HG02678 (cell line): Measurements from ENCODE around the gene GPR107.
"Not testable (repeated sequence)": the region's sequence is repeated elsewhere in the genome, so short reads cannot be mapped to it uniquely, and the experiment has no call there.

Source experiments
- ATAC-seq: cut with Tn5 transposase; IDR thresholded peaks from one replicate; pipeline ENCODE4 v1.9.1; 2021; ENCODE audit warnings: mild to moderate bottlenecking, moderate library complexity; ENCODE audit not compliant: unreplicated experiment

GPR107 gene

DNA sequence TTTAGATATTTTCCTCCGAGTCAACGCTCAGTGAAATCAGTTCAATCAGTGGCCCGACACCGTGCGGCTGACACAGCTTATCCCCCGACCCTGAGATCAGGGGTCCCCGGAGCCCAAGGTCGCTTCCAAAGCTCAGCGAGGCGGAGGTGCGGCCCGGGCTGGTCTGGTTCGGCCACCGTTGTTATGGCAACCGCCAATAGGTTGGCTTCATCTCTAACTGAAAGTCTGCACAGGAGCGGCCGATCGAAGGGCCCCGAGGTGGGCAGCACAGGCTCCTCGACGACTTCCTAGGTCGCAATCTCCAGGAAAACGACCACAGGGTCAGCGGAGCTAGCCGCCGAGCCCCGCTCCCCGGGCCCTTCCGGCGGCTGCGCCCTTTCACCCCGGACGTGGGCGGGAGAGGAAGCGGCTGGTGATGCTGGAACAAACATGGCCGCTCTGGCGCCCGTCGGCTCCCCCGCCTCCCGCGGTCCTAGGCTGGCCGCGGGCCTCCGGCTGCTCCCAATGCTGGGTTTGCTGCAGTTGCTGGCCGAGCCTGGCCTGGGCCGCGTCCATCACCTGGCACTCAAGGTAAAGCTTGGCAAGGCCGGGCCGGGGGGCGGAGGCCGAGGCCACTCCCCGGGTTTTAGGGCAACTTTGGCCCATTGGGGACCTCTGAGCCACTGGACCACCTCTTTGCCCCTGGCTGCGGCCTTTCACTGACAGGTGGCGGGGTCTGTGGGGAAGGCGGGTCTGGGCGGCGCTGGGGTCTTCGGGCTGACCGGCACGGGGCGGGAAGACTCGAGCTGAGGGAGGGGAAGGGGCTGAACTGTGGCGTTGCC lies at the start of gene GPR107:
TSS of gene GPR107 (plus strand) at position 403 of the 821 bp plus-strand sequence. CDS start at position 430, 27 bp downstream.
- peak; percentile 92 for ATAC-seq

DNA sequence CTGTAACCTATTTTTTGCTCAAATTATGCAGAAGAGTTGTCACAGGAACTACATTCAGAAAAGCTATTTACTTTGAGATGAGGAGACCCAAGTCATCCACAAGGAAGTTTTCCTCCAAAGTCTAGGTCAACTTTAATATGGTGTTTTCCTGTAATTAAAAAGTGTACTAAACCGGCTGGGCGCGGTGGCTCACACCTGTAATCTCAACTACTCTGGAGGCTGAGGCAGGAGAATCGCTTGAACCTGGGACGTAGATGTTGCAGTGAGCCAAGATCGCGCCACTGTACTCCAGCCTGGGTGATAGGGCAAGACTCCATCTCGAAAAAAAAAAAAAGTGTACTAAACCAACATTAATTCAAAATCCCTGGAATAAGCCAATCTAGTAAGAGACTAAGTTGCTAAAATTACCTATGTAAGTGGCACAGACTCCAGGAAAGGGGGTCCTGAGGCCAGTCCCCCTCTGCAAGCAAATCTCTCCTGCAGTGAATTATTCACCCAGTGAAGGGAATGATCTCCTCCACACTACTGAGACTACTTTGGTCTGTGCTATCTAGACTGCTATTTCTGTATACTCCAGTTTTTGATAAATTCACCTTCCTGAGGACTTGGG lies 49.7 kb upstream of the GPR107 start:
- no peak for ATAC-seq

DNA sequence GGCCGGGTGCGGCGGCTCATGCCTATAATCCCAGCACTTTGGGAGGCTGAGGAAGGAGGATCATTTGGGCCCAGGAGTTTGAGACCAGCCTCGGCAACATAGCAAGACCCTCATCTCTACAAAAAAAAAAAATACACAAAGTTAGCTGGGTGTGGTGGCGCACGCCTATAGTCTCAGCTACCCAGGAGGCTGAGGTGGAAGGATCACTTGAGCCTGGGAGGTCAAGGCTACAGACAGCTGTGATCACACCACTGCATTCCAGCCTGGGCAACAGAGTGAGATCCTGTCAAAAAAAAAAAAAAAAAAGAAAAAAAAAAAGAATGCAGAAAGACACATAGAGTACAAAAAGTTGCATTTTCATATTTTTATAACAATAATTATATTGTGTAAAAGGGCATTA lies 46.8 kb upstream of the GPR107 start:
- ATAC-seq = not testable (repeated sequence)

GRCh38 chr9:130008538-130008937 lies 45.2 kb upstream of the GPR107 start:
- no peak for ATAC-seq

- ATAC-seq = not testable (repeated sequence)
These were observed 44.2 kb upstream of the GPR107 start for GRCh38 chr9:130009546-130009945.

DNA sequence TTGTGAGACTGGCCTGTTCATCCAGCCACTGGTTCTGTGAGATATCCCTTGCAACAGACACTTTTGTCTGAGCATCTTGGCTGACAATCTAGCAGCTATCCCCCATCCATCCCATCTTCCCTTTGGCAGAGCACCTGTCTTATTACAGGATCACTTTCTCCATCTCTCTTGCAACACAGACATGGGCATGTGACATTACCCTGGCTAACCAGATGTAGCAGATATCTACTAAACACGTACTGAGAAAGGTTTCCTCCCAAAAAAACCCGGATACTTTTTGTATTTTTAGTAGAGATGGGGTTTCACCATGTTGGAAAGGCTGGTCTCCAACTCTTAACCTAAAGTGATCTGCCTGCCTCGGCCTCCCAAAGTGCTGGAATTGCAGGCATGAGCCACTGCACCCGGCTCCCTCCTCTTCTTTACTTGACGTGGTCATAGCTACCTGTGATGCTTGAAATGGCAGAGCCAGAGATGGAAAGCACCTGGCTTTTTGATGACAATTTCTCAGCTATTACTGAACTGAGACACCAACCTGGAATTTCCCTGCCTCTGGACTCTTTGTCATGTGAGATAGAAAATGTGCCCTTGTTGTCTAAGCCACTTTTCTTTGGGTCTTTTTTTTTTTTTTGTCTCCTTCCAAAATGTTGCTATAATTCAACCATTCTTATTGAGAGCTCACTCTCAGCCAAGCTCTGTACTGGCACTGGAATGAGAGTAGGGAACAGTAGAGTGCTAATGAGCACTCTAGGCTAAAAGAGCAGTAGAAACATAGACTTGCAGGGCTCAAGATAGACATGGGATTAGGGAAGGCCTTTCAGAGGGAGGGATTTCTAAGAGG lies 43.3 kb upstream of the GPR107 start:
- peak; percentile 44 for ATAC-seq

- no peak for ATAC-seq
These were observed 40.4 kb upstream of the GPR107 start for GRCh38 chr9:130013326-130013725.

- no peak for ATAC-seq
These were observed 38.2 kb upstream of the GPR107 start for GRCh38 chr9:130015353-130016019.

DNA sequence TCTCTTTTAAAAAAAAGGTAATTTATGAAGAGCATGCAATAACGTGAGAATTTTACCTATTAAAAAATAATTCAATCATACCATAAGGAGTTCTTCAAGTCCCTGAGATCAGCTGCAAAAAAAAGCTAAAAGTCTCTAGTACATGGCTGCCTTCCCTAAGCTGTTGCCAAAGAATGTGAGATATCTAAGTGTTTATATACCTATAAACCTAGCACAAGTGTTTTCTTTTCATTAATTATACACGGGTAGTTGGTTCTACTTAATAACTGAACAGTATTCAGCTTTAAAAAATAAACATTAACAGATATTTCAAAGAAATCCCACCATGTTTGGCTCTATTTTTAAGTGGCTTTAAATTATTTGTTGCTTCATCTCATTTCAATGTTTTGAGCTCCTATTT lies 36.6 kb upstream of the GPR107 start:
- ATAC-seq = no peak

DNA sequence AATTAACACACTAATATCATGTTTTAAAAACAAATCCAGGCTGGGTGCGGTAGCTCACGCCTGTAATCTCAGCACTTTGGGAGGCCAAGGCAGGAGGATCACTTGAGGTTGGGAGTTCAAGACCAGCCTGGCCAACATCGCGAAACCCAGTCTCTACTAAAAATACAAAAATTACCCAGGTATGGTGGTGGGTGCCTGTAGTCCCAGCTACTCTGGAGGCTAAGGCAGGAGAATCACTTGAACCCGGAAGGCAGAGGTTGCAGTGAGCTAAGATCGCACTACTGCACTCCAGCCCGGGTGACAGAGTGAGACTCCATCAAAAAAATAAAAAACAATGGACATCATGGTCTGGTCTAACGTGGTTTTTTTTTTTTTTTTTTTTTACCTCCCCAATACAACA lies 36.2 kb upstream of the GPR107 start:
- ATAC-seq = not testable (repeated sequence)

GRCh38 chr9:130018265-130018664 lies 35.4 kb upstream of the GPR107 start:
- no peak for ATAC-seq

GRCh38 chr9:130020618-130021017 lies 33.1 kb upstream of the GPR107 start:
- no peak for ATAC-seq

GRCh38 chr9:130021123-130021522 lies 32.6 kb upstream of the GPR107 start:
- no peak for ATAC-seq

- not testable (repeated sequence) for ATAC-seq
These were observed 31.9 kb upstream of the GPR107 start for GRCh38 chr9:130021842-130022241.

GRCh38 chr9:130022566-130023143 lies 31.1 kb upstream of the GPR107 start:
- no peak for ATAC-seq

DNA sequence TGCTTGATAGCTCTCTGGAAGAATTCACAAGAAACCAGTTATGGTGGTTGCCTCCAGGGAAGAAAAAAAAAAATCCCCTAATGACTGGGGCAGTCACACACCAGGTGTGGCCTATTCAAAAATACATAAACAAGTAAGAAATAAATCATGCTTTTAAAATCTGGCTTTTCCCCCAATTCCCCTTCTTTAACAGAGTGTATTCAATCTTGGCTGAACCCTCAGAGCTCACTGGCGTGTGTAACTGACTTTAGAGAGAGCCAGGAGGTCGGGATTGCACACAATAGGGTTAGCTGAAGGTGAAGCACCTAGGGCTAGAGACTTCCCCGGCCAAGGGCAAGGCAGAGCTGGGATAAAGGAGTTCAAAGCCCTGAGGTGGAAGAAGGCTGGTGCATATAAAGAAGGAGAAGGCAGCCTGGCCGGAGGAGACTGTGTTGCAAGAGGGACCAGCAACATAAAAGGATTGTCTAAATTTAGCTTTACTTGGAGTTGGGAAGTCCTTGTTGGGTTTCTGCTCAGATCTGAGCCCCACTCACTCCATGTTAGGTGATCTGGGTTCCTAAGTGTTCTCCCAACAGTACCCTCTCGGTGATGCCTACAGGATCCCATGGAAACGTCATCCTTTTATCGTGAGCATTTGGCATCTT lies 30.4 kb upstream of the GPR107 start:
- peak; percentile 45 for ATAC-seq

DNA sequence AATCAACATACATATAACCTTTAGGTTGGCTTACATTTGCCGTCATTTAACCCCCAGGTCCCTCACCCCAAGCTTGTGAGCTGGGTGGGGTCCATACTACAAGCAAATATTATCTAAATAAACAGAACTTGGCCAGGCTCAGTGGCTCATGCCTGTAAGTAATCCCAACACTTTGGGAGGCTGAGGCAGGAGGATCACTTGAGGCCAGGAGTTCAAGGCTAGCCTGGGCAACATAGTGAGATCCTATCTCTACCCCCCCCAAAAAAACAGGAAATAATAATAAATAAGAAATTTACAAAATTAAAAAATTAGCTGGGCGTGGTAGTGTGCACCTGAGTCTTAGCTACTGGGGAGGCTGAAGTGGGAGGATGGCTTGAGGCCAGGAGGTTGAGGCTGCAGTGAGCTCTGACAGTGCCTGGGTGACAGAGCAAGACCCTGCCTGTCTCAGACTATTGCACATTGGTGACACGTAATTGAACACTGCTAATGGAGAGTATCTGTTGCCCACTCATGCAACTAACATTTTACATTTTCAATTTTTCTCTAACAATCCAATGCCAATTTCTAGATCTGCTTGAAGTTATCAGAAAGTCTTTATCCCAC lies 29.6 kb upstream of the GPR107 start:
- no peak for ATAC-seq

DNA sequence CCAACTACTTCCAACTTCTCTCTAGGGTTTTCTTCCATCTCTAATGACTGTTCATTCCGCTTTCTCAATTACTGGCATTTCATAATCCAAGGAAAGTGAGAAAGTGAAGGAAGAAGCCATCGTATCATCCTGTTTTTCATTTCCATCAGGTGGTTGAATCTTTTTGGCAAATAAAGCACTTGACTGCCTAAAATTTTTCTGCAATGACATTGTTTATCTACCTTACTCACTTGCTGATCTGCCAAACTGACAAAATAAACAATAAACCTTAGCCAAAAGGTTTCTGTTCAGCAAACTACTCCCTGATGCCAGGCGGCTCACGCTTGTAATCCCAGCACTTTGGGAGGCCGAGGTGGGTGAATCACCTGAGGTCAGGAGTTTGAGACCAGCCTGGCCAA lies 29.1 kb upstream of the GPR107 start:
- no peak for ATAC-seq

DNA sequence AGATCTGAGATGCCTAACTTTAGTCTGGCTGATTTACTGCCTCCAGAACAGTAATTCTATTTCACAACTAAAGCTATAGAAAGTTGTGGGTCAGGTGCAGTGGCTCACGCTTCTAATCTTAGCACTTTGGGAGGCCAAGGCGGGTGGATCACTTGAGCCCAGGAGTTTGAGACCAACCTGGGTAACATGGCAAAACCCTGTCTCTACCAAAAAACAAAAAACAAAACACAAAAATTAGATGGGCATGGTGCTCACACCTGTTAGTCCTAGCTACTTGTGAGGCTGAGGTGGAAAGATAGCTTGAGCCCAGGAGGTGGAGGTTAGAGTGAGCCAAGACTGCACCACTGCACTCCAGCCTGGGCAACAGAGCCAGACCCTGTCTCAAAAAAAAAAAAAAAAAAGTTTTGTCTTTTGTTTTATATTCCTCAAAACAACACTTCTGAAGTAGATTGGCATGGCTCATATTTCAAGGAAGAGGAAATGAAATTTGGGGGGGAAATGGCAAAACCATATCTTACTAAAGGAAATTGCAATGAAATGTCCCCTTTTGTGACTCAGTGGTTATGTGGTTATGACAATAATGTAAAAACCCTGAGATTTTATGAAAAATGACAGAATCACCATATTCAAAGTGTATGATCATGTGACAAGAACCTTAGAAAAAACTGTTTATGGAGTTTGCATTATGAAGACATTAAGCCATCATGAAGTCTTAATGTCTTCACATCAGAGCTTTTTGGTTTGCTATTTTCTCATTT lies 26.9 kb upstream of the GPR107 start:
- ATAC-seq = no peak
